Fibroblast of lung (primary cell): ENCODE data around the gene CCDC71. TPM values are rescaled to one million over a fixed set of nuclear protein-coding genes. Genes with fewer than 3 reads are reported as not detected.

Experiments used
- DNase-seq, 2 donors: peaks; one replicate each; pipeline versions ENCODE4 v3.0.0 to v3.0.0-alpha.2; 2010; ENCODE audit warnings: low read depth in 2 of 2
- H2AFZ ChIP-seq: 2 replicates; pipeline ENCODE4 v1.5.1; 2012; ENCODE audit warnings: low read length, control low read depth, inconsistent platforms
- H3K27ac ChIP-seq: 2 replicates; pipeline ENCODE4 v1.5.1; 2011; ENCODE audit warnings: low read length, control low read depth; ENCODE audit not compliant: insufficient read depth
- H3K27me3 ChIP-seq: 2 replicates; pipeline ENCODE4 v1.5.1; 2011; ENCODE audit warnings: mild to moderate bottlenecking, low read length; ENCODE audit not compliant: control insufficient read depth, insufficient read depth
- H3K36me3 ChIP-seq: 2 replicates; pipeline ENCODE4 v1.5.1; 2011; ENCODE audit warnings: low read length; ENCODE audit not compliant: control insufficient read depth, insufficient read depth
- H3K4me1 ChIP-seq: 2 replicates; pipeline ENCODE4 v1.5.1; 2011; ENCODE audit warnings: low read length; ENCODE audit not compliant: control insufficient read depth, insufficient read depth; ENCODE audit errors: extremely low read depth
- H3K4me2 ChIP-seq: 2 replicates; pipeline ENCODE4 v1.5.1; 2011; ENCODE audit warnings: low read length, control low read depth; ENCODE audit not compliant: insufficient read depth; ENCODE audit errors: extremely low read depth
- H3K4me3 ChIP-seq, 4 experiments: fragments of 200-600 bp in 1 of 4; sonication (generic) in 1 of 4; replicated peaks in 1 of 4; 2 replicates each; pipeline ENCODE4 v1.5.1; 2011 to 2016; ENCODE audit warnings: low read length in 4 of 4, low read depth in 3 of 4, mild to moderate bottlenecking in 3 of 4, control low read depth in 2 of 4, inconsistent platforms in 1 of 4, mixed read lengths in 1 of 4; ENCODE audit not compliant: insufficient read depth in 1 of 4; ENCODE audit errors: control extremely low read depth in 1 of 4
- H3K79me2 ChIP-seq: 2 replicates; pipeline ENCODE4 v1.5.1; 2012; ENCODE audit warnings: mild to moderate bottlenecking, low read length, inconsistent platforms; ENCODE audit not compliant: control insufficient read depth, insufficient read depth
- H3K9ac ChIP-seq: 2 replicates; pipeline ENCODE4 v1.5.1; 2011; ENCODE audit warnings: mild to moderate bottlenecking, low read length, control low read depth; ENCODE audit not compliant: insufficient read depth
- H3K9me3 ChIP-seq: 2 replicates; pipeline ENCODE4 v1.5.1; 2012; ENCODE audit warnings: low read depth, low read length; ENCODE audit not compliant: control insufficient read depth, insufficient read depth
- H4K20me1 ChIP-seq: 2 replicates; pipeline ENCODE4 v1.5.1; 2011; ENCODE audit warnings: low read length; ENCODE audit not compliant: control insufficient read depth, insufficient read depth; ENCODE audit errors: extremely low read depth
- EZH2 ChIP-seq: IDR thresholded peaks from 2 replicates; pipeline ENCODE4 v1.5.1; 2012; ENCODE audit warnings: low read length, control low read depth, mild to moderate bottlenecking; ENCODE audit errors: missing control alignments
- polyA minus RNA-seq: library from RNA; depleted of rRNA, polyadenylated mRNA; stranded (reverse); fragments of >200 nt; gene quantifications from 2 replicates; pipeline ENCODE4 v1.2.3, GENCODE V29; 2011; ENCODE audit warnings: low replicate concordance
- polyA plus RNA-seq, 2 donors: library from polyadenylated mRNA; depleted of rRNA in 1 of 2; stranded (reverse) in 1 of 2; unstranded in 1 of 2; fragments of >200 nt; gene quantifications; 2 replicates each; pipeline ENCODE4 v1.2.1, GENCODE V29; 2011 to 2012; ENCODE audit warnings: missing spikeins in 1 of 2
- total RNA-seq: library from RNA; depleted of rRNA; stranded (reverse); fragments of >200 nt; gene quantifications from 2 replicates; pipeline ENCODE4 v1.2.1, GENCODE V29; 2014
- TF ChIP-seq, protein P1 (sequence below), 2 donors: IDR thresholded peaks in 1 of 2; conservative IDR thresholded peaks in 1 of 2; 1 replicate in 1 of 2; 2 replicates in 1 of 2; pipeline ENCODE4 v1.5.1; 2011 to 2012; ENCODE audit warnings: low read length in 2 of 2, control low read depth in 1 of 2, inconsistent platforms in 1 of 2, low read depth in 1 of 2, mild to moderate bottlenecking in 1 of 2

Gene CCDC71
- total RNA-seq (16.4 and 17.8 TPM in 2 replicates), polyA plus RNA-seq (13.0 and 16.1 TPM in 2 replicates), polyA minus RNA-seq (55.6 and 70.5 TPM in 2 replicates)
- 18.0 and 23.2 TPM in 2 replicates for polyA plus RNA-seq (2012)

GRCh38 chr3:49165771-49166751 lies at the start of gene CCDC71:
TSS of gene CCDC71 (minus strand) at chr3:49166331. CDS start at chr3:49164208, 2,123 bp downstream.
- H3K27me3 ChIP-seq, result no peaks in the 10 kb centered on the region
- peak within 1 kb of the TSS; percentile 99 for H2AFZ ChIP-seq
- H4K20me1 ChIP-seq, result no peaks in the 10 kb centered on the region
- no peaks in the 10 kb centered on the region for H3K9me3 ChIP-seq
- TF ChIP-seq EZH2, result no peak
- TF ChIP-seq, protein P1, sequence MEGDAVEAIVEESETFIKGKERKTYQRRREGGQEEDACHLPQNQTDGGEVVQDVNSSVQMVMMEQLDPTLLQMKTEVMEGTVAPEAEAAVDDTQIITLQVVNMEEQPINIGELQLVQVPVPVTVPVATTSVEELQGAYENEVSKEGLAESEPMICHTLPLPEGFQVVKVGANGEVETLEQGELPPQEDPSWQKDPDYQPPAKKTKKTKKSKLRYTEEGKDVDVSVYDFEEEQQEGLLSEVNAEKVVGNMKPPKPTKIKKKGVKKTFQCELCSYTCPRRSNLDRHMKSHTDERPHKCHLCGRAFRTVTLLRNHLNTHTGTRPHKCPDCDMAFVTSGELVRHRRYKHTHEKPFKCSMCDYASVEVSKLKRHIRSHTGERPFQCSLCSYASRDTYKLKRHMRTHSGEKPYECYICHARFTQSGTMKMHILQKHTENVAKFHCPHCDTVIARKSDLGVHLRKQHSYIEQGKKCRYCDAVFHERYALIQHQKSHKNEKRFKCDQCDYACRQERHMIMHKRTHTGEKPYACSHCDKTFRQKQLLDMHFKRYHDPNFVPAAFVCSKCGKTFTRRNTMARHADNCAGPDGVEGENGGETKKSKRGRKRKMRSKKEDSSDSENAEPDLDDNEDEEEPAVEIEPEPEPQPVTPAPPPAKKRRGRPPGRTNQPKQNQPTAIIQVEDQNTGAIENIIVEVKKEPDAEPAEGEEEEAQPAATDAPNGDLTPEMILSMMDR (conservative IDR thresholded peaks at IDR 0.05 in 1 of 2, IDR thresholded peaks at IDR 0.05 in 1 of 2; ENCODE audit: low read depth in 1 of 2, low read length in 2 of 2), result no peak
- peak within 1 kb of the TSS; percentile 75 for H3K27ac ChIP-seq
- H3K36me3 ChIP-seq, result peaks cover 19% of the 10 kb centered on the region
- DNase-seq, result peak; percentile 54 to 72
- H3K79me2 ChIP-seq, result peaks cover 26% of the 10 kb centered on the region
- peak within 1 kb of the TSS; percentile 79 to 96 (median 86) for H3K4me3 ChIP-seq
- peaks cover 8% of the 10 kb centered on the region for H3K4me1 ChIP-seq
- H3K4me2 ChIP-seq, result peak within 1 kb of the TSS; percentile 76
- peak within 1 kb of the TSS; percentile 83 for H3K9ac ChIP-seq

DNA sequence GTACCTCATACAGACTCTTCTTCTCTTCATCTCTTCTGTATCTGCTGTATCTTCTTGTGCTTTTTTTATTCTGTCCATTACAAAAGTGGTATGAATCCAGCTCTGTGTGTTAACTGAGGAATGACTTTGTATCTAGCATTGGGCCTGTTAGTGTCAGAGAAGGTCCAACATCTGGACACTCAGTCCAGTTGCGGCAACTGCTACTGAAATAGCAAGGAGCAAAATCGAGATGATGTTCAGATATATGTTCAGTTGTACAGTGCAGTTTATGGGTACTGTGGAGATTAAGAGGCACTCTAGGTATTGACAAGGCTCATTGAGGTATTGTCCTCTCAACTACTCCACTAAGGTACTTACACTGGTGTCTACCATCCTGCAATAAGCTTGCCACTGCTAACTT lies 47.9 kb upstream of the CCDC71 start:
- no peak overlapping the region for H2AFZ ChIP-seq
- H3K4me2 ChIP-seq, result no peak overlapping the region
- H3K4me3 ChIP-seq, result no peak overlapping the region
- TF ChIP-seq, protein P1 (conservative IDR thresholded peaks at IDR 0.05 in 1 of 2, IDR thresholded peaks at IDR 0.05 in 1 of 2; ENCODE audit: low read depth in 1 of 2, low read length in 2 of 2), result no peak
- TF ChIP-seq EZH2, result no peak
- no peaks in the 10 kb centered on the region for H3K79me2 ChIP-seq
- H3K36me3 ChIP-seq, result peaks cover 4% of the 10 kb centered on the region
- H3K9me3 ChIP-seq, result no peaks in the 10 kb centered on the region
- H3K9ac ChIP-seq, result no peak overlapping the region
- peaks cover 7% of the 10 kb centered on the region for H3K4me1 ChIP-seq
- DNase-seq, result no peak
- no peaks in the 10 kb centered on the region for H4K20me1 ChIP-seq
- H3K27ac ChIP-seq, result no peak overlapping the region
- no peaks in the 10 kb centered on the region for H3K27me3 ChIP-seq

GRCh38 chr3:49213541-49213943 lies 47.4 kb upstream of the CCDC71 start:
- DNase-seq, result no peak
- no peak overlapping the region for H3K27ac ChIP-seq
- peaks cover 4% of the 10 kb centered on the region for H3K36me3 ChIP-seq
- H3K4me1 ChIP-seq, result peaks cover 7% of the 10 kb centered on the region
- H4K20me1 ChIP-seq, result no peaks in the 10 kb centered on the region
- H3K27me3 ChIP-seq, result no peaks in the 10 kb centered on the region
- H3K9me3 ChIP-seq, result no peaks in the 10 kb centered on the region
- H2AFZ ChIP-seq, result no peak overlapping the region
- no peak overlapping the region for H3K4me3 ChIP-seq
- TF ChIP-seq, protein P1 (conservative IDR thresholded peaks at IDR 0.05 in 1 of 2, IDR thresholded peaks at IDR 0.05 in 1 of 2; ENCODE audit: low read depth in 1 of 2, low read length in 2 of 2), result no peak
- no peak for TF ChIP-seq EZH2
- no peak overlapping the region for H3K9ac ChIP-seq
- H3K79me2 ChIP-seq, result no peaks in the 10 kb centered on the region
- no peak overlapping the region for H3K4me2 ChIP-seq
